Measurements from ENCODE around the gene SMAD6. TPM values are rescaled to one million over a fixed set of nuclear protein-coding genes. Genes with fewer than 3 reads are reported as not detected.

Gene SMAD6
- total RNA-seq, 1 donor from 2014 or later = 14.6 TPM

DNA sequence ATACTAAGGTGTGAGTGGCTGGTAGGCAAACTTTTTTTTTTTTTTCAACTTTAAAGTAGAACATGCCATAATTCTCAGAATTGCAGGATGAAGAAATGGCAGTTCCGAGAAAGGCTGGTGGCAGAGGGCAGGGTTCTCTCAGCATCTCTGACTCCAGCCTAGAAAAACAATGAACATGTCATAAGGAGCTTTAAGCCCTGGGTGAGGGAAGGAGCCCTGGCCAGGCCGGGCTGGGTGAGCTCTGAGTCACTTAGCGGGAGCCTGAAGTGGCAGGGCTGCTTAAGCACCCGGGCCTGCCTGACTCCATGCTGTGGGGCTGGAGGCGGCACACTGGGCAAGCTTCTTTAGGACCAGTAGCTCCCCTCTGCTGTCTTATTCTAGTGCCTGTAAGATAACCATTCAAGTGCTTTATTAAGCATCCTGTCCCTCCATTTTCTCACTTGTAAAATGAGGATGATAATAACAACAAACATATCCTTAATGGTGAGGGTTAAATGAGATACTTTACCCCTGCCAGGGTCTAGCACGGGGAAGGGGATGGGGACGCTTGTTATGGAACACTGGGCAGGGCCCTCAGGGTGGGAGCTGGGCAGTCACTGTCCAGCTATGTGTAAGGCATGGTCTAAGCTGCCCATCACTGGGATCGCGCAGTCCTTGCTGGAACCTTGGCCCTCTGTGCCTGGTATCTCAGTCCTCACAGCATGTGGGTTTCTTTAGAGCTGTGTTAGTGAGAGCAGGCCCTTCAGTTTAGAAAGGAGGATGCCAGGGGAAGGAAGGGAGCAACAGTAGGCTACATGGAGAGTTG lies 18.4 kb downstream of the SMAD6 start:
- H3K9me3 Mint-ChIP-seq (ENCODE audit: unreplicated experiment) = no peaks in the 10 kb centered on the region
- H3K36me3 Mint-ChIP-seq (ENCODE audit: unreplicated experiment) = peaks cover 20% of the 10 kb centered on the region
- H3K4me1 Mint-ChIP-seq (ENCODE audit: unreplicated experiment) = peaks cover 67% of the 10 kb centered on the region
- peak overlapping the region; percentile 80 for H3K27ac Mint-ChIP-seq (ENCODE audit: unreplicated experiment)
- TF ChIP-seq CTCF (IDR thresholded peaks at IDR 0.05) = no peak
- no peaks in the 10 kb centered on the region for H3K27me3 Mint-ChIP-seq (ENCODE audit: unreplicated experiment)
- no peak for DNase-seq (ENCODE audit: extremely low spot score, unreplicated experiment)
- no peak overlapping the region for H3K4me3 Mint-ChIP-seq (ENCODE audit: unreplicated experiment)

DNA sequence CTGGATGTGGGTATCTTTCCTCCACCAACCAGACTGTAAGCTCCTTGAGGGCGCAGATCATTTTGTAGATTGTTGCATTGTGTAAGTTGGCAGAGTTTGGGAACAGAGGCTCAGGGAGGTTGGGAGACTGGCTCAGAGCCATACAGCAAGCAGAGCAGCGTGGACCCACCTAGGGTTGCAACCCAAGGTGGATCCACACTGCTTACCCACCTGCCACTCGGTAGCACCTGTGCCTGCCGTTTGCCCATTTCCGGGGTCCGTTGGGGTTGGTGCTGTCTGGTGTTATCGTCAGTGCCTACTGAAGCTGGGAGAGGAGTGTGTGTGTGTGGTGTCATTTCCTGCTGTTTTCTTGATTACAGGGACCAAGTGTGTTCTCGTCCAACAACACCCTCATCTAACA lies 19.0 kb downstream of the SMAD6 start:
- no peak for TF ChIP-seq CTCF (IDR thresholded peaks at IDR 0.05)
- H3K27ac Mint-ChIP-seq (ENCODE audit: unreplicated experiment) = peak overlapping the region; percentile 80
- no peak for DNase-seq (ENCODE audit: extremely low spot score, unreplicated experiment)

DNA sequence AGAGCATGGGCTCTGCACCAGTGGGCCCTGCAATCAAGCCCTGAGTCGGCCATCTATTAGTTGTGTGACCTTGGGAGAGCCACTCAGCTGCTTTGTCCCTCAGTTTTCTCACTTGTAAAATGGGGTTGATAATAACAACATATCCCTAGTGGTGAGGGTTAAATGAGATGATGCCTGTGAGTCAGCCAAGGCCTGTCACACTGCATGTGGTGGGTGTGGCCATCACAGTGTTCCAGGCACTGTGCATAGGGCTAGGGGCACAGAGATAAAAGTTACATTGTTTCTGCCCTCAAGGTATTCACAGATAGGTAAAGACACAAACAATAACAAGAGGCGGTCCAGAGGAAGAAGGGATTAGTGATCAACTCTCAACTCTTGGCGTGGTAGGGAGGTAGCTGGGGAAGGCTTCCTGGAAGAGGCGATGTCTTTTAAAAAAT lies 19.5 kb downstream of the SMAD6 start:
- Mint-ChIP-seq H3K4me1 (ENCODE audit: unreplicated experiment) (peaks cover 74% of the 10 kb centered on the region), H3K9me3 (ENCODE audit: unreplicated experiment) (no peaks in the 10 kb centered on the region), H3K27ac (ENCODE audit: unreplicated experiment) (no peak overlapping the region), H3K4me3 (ENCODE audit: unreplicated experiment) (no peak overlapping the region), H3K36me3 (ENCODE audit: unreplicated experiment) (peaks cover 14% of the 10 kb centered on the region), H3K27me3 (ENCODE audit: unreplicated experiment) (no peaks in the 10 kb centered on the region)
- no peak for TF ChIP-seq CTCF (IDR thresholded peaks at IDR 0.05)
- no peak for DNase-seq (ENCODE audit: extremely low spot score, unreplicated experiment)

More for the DNA sequence above, 19.0 kb downstream of the SMAD6 start:
- Mint-ChIP-seq H3K9me3 (ENCODE audit: unreplicated experiment) (no peaks in the 10 kb centered on the region), H3K27me3 (ENCODE audit: unreplicated experiment) (no peaks in the 10 kb centered on the region), H3K4me1 (ENCODE audit: unreplicated experiment) (peaks cover 69% of the 10 kb centered on the region), H3K36me3 (ENCODE audit: unreplicated experiment) (peaks cover 17% of the 10 kb centered on the region), H3K4me3 (ENCODE audit: unreplicated experiment) (no peak overlapping the region)

GRCh38 chr15:66721954-66722353 lies 19.9 kb downstream of the SMAD6 start:
- Mint-ChIP-seq H3K36me3 (ENCODE audit: unreplicated experiment) (peaks cover 10% of the 10 kb centered on the region), H3K4me3 (ENCODE audit: unreplicated experiment) (no peak overlapping the region), H3K27ac (ENCODE audit: unreplicated experiment) (peak overlapping the region; percentile 58), H3K27me3 (ENCODE audit: unreplicated experiment) (no peaks in the 10 kb centered on the region), H3K4me1 (ENCODE audit: unreplicated experiment) (peaks cover 75% of the 10 kb centered on the region), H3K9me3 (ENCODE audit: unreplicated experiment) (no peaks in the 10 kb centered on the region)
- no peak for DNase-seq (ENCODE audit: extremely low spot score, unreplicated experiment)
- no peak for TF ChIP-seq CTCF (IDR thresholded peaks at IDR 0.05)

DNA sequence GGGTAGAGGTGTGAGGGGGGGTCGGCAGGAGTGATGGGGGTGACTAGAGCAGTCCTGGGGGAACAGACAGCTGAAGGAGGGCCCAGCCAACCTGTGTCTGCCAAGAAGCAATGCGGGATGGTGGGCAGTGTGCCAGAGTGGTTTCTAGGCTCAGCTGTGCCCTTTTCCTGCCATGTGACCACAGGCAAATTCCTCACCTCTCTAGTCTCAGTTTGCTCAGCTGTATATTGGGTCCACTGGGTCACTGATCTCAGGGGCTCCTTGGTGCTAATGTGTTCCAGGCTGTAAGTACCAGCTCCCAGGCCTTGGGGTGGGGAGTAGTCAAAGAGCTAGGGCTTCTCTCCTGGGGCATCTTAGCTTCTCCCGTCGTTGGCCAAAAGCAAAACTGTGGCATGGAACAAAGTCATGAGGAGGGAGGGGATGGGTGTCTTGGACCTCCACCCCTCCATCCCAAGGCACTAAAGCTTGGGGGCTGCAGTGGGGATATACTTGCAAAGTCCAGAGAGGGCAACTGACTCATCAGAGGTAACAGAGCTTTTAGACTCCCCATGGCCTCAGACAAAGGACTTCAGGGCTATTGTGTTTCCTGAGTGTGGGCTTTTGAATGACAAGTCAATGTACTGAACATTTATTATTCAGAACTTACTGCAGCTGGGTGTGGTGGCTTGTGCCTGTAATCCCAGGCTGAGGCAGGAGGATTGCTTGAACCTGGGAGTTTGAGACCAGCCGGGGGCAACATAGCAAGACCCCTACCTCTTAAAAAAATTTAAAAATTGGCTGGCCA lies 20.9 kb downstream of the SMAD6 start:
- no peak for TF ChIP-seq CTCF (IDR thresholded peaks at IDR 0.05)
- Mint-ChIP-seq H3K27me3 (ENCODE audit: unreplicated experiment) (no peaks in the 10 kb centered on the region), H3K27ac (ENCODE audit: unreplicated experiment) (peak overlapping the region; percentile 85), H3K4me1 (ENCODE audit: unreplicated experiment) (peaks cover 82% of the 10 kb centered on the region), H3K36me3 (ENCODE audit: unreplicated experiment) (peaks cover 13% of the 10 kb centered on the region), H3K4me3 (ENCODE audit: unreplicated experiment) (no peak overlapping the region), H3K9me3 (ENCODE audit: unreplicated experiment) (no peaks in the 10 kb centered on the region)
- DNase-seq (ENCODE audit: extremely low spot score, unreplicated experiment) = no peak
